GM18858 (cell line): ENCODE measurements around the gene NHLRC1.
"Not testable (repeated sequence)": the region's sequence is repeated elsewhere in the genome, so short reads cannot be mapped to it uniquely, and the experiment has no call there.

Experiments used
- ATAC-seq: cut with Tn5 transposase; IDR thresholded peaks from one replicate; pipeline ENCODE4 v1.9.1; 2021; ENCODE audit not compliant: unreplicated experiment

NHLRC1 gene

GRCh38 chr6:18122128-18123093 is at the start of gene NHLRC1:
Gene NHLRC1 (minus strand): TSS chr6:18122677. CDS start chr6:18122606, 71 bp downstream.
- ATAC-seq = peak; percentile 95

GRCh38 chr6:18171871-18172270 is 49.4 kb upstream of the NHLRC1 start:
- ATAC-seq = no peak

- ATAC-seq = no peak
Observed at GRCh38 chr6:18168264-18168663, 45.8 kb upstream of the NHLRC1 start.

GRCh38 chr6:18166312-18167036 is 44.0 kb upstream of the NHLRC1 start:
- ATAC-seq = no peak

- ATAC-seq = no peak
Observed at GRCh38 chr6:18165751-18166150, 43.3 kb upstream of the NHLRC1 start.

GRCh38 chr6:18162401-18162800 is 39.9 kb upstream of the NHLRC1 start:
- no peak for ATAC-seq

- ATAC-seq = no peak
Observed at GRCh38 chr6:18161431-18161830, 39.0 kb upstream of the NHLRC1 start.

GRCh38 chr6:18160911-18161310 is 38.4 kb upstream of the NHLRC1 start:
- no peak for ATAC-seq

- peak; percentile 34 for ATAC-seq
Observed at GRCh38 chr6:18155864-18156421, 33.5 kb upstream of the NHLRC1 start.

- peak; percentile 74 for ATAC-seq
Observed at GRCh38 chr6:18155150-18155863, 32.8 kb upstream of the NHLRC1 start, which contains the start of gene KDM1B. Gene KDM1B (plus strand): TSS chr6:18155422. CDS start chr6:18159896, 4,474 bp downstream.

GRCh38 chr6:18154507-18155149 is 32.2 kb upstream of the NHLRC1 start, which contains the start of gene TPMT:
Gene TPMT (minus strand): TSS chr6:18155077. CDS start chr6:18149127, 5,950 bp downstream.
- peak; percentile 31 for ATAC-seq

GRCh38 chr6:18153311-18153703 is 30.8 kb upstream of the NHLRC1 start:
- ATAC-seq = no peak

GRCh38 chr6:18151801-18152200 is 29.3 kb upstream of the NHLRC1 start:
- no peak for ATAC-seq

GRCh38 chr6:18151391-18151790 is 28.9 kb upstream of the NHLRC1 start:
- ATAC-seq = not testable (repeated sequence)

GRCh38 chr6:18148304-18149025 is 26.0 kb upstream of the NHLRC1 start:
- ATAC-seq = no peak

- ATAC-seq = no peak
Observed at GRCh38 chr6:18147616-18148015, 25.1 kb upstream of the NHLRC1 start.

GRCh38 chr6:18147160-18147559 is 24.7 kb upstream of the NHLRC1 start:
- ATAC-seq = no peak

- ATAC-seq = no peak
Observed at GRCh38 chr6:18142591-18142861, 20.0 kb upstream of the NHLRC1 start.

GRCh38 chr6:18141805-18142590 is 19.5 kb upstream of the NHLRC1 start:
- ATAC-seq = no peak
